ENCODE measurements around the gene ARHGEF33.

GRCh38 chr2:38930600-38930999 is 40.9 kb downstream of the ARHGEF33 start:
- no peak for TF ChIP-seq CTCF (conservative IDR thresholded peaks at IDR 0.05; ENCODE audit: low read depth, low read length)
- no peak for TF ChIP-seq EZH2phosphoT487 (IDR thresholded peaks at IDR 0.05; ENCODE audit: borderline replicate concordance, low read length)

Measured in PC-3 (cell line).